A549 (cell line): ENCODE results near the gene BCAP29. TPM values are rescaled to one million over a fixed set of nuclear protein-coding genes. Genes with fewer than 3 reads are reported as not detected.
A peak's percentile ranks its signal among the peaks of the same experiment; 100 is the strongest.

Experiments
- ATAC-seq, 2 experiments: fragments of 200-7000 bp in 1 of 2; fragments of >200 bp in 1 of 2; cut with Nextera tagmentation in 1 of 2; cut with Tn5 transposase in 1 of 2; 3 replicates each; pipeline versions ENCODE4 v1.8.0 to v1.9.1; 2018 to 2020; ENCODE audit warnings: mild to moderate bottlenecking in 1 of 2, moderate library complexity in 1 of 2
- CTCF ChIA-PET: fragments of 300-600 bp; sonication (Branson Sonifier 250); formaldehyde crosslinking; extraction: SDS; loops from one replicate; lab custom pipeline; 2021; ENCODE audit warnings: antibody characterized with exemption, inconsistent platforms; lab: Yijun Ruan, JAX
- POLR2A ChIA-PET: fragments of 350-600 bp; formaldehyde crosslinking; extraction: SDS; loops from one replicate; lab custom pipeline; 2021; ENCODE audit warnings: antibody characterized with exemption, inconsistent platforms; lab: Yijun Ruan, JAX
- DNase-seq, 2 experiments: peaks; one replicate each; pipeline versions ENCODE4 v3.0.0 to v3.0.0-alpha.2; 2011 to 2016; ENCODE audit warnings: low read depth in 1 of 2, low spot score in 1 of 2
- FAIRE-seq: peaks from 2 replicates; lab custom pipeline; 2011; peaks lifted over from hg19 to GRCh38; lab: Jason Lieb, UNC
- H3K27ac ChIP-seq, 2 experiments: fragments of >200 bp; sonication (Bioruptor Twin); formaldehyde crosslinking; 3 replicates each; pipeline ENCODE4 v1.5.1; 2016 to 2017
- H3K4me1 ChIP-seq: fragments of >200 bp; sonication (Bioruptor Twin); formaldehyde crosslinking; 3 replicates; pipeline ENCODE4 v1.6.1; 2016
- H3K4me2 ChIP-seq: fragments of >200 bp; sonication (Bioruptor Twin); formaldehyde crosslinking; 3 replicates; pipeline ENCODE4 v1.6.1; 2016
- H3K4me3 ChIP-seq: fragments of >200 bp; sonication (Bioruptor Twin); formaldehyde crosslinking; 3 replicates; pipeline ENCODE4 v1.5.1; 2016
- H3K9me3 ChIP-seq: fragments of >200 bp; sonication (Bioruptor Twin); formaldehyde crosslinking; 3 replicates; pipeline ENCODE4 v1.6.1; 2016
- BHLHE40 ChIP-seq: IDR thresholded peaks from 2 replicates; pipeline ENCODE4 v1.6.1; 2012; ENCODE audit warnings: low read depth, low read length, inconsistent platforms
- CBX8 ChIP-seq: fragments of 200-600 bp; sonication (generic); IDR thresholded peaks from 2 replicates; pipeline ENCODE4 v1.6.1; 2016
- CEBPB ChIP-seq, 2 experiments: fragments of >200 bp in 1 of 2; sonication (Bioruptor Twin) in 1 of 2; formaldehyde crosslinking in 1 of 2; IDR thresholded peaks; 2 replicates each; pipeline ENCODE4 v1.6.1; 2012 to 2016
- CTCF ChIP-seq: fragments of >200 bp; sonication (Bioruptor Twin); formaldehyde crosslinking; IDR thresholded peaks from 3 replicates; pipeline ENCODE4 v1.5.1; 2016
- ESRRA ChIP-seq: fragments of 150-350 bp; IDR thresholded peaks from 2 replicates; pipeline ENCODE4 v1.6.1; 2014; ENCODE audit warnings: mild to moderate bottlenecking, low read length, borderline replicate concordance
- FOSB ChIP-seq: fragments of 250-450 bp; sonication (Bioruptor Pico); IDR thresholded peaks from 2 replicates; pipeline ENCODE4 v1.5.0; 2020; ENCODE audit warnings: mild to moderate bottlenecking, moderate library complexity
- FOSL2 ChIP-seq, 2 experiments: fragments of 450-650 bp in 1 of 2; fragments of >200 bp in 1 of 2; sonication (Bioruptor Twin) in 1 of 2; formaldehyde crosslinking; IDR thresholded peaks; 2 replicates each; pipeline versions ENCODE4 v1.5.0 to v1.6.1; 2016 to 2020; ENCODE audit warnings: mild to moderate bottlenecking in 1 of 2, moderate library complexity in 1 of 2
- GATA3 ChIP-seq: IDR thresholded peaks from 2 replicates; pipeline ENCODE4 v1.6.1; 2012; ENCODE audit warnings: borderline replicate concordance
- HOXB5 ChIP-seq: fragments of 250-450 bp; sonication (Bioruptor Pico); IDR thresholded peaks from 2 replicates; pipeline ENCODE4 v1.5.0; 2020; ENCODE audit warnings: mild to moderate bottlenecking, moderate library complexity
- NPAS2 ChIP-seq: fragments of 250-450 bp; sonication (Bioruptor Pico); IDR thresholded peaks from 2 replicates; pipeline ENCODE4 v1.8.0; 2022; ENCODE audit warnings: mild to moderate bottlenecking, moderate library complexity, borderline replicate concordance
- POLR2A ChIP-seq: IDR thresholded peaks from 2 replicates; pipeline ENCODE4 v1.6.1; 2012; ENCODE audit warnings: mild to moderate bottlenecking, low read length
- RARB ChIP-seq: fragments of 250-450 bp; sonication (Bioruptor Pico); IDR thresholded peaks from 2 replicates; pipeline ENCODE4 v1.8.0; 2021; ENCODE audit warnings: mild to moderate bottlenecking, moderate library complexity
- RFX5 ChIP-seq: fragments of 450-650 bp; IDR thresholded peaks from 2 replicates; pipeline ENCODE4 v1.7.1; 2014; ENCODE audit warnings: antibody characterized with exemption, mild to moderate bottlenecking, moderate library complexity
- SMC3 ChIP-seq: fragments of >200 bp; sonication (Bioruptor Twin); formaldehyde crosslinking; IDR thresholded peaks from 3 replicates; pipeline ENCODE4 v1.6.1; 2018; ENCODE audit warnings: inconsistent platforms
- SREBF2 ChIP-seq: fragments of 450-650 bp; IDR thresholded peaks from 2 replicates; pipeline ENCODE4 v1.6.1; 2014; ENCODE audit warnings: mild to moderate bottlenecking, moderate library complexity
- TFCP2L1 ChIP-seq: fragments of 250-450 bp; sonication (Bioruptor Pico); IDR thresholded peaks from 2 replicates; pipeline ENCODE4 v1.5.0; 2021; ENCODE audit warnings: mild to moderate bottlenecking
- TP53 ChIP-seq: fragments of 250-450 bp; sonication (Bioruptor Pico); IDR thresholded peaks from 2 replicates; pipeline ENCODE4 v1.5.0; 2021; ENCODE audit warnings: mild to moderate bottlenecking, moderate library complexity
- ZC3H11A ChIP-seq: fragments of 450-650 bp; IDR thresholded peaks from 2 replicates; pipeline ENCODE4 v1.6.1; 2014; ENCODE audit warnings: antibody characterized with exemption, mild to moderate bottlenecking
- WGBS: methylation state at CpG from one replicate; pipeline ENCODE4 v1.1.6; 2017; ENCODE audit errors: missing lambda C conversion rate; 5-methylcytosine and 5-hydroxymethylcytosine counted together
- polyA plus RNA-seq, 4 experiments: library from polyadenylated mRNA; depleted of rRNA in 3 of 4; stranded (reverse); fragments of >200 nt; fragmentation: RNase III in 1 of 4; extraction: RNeasy Plus Mini Kit Qiagen cat#74134 plus additional on column Dnase treatment in 1 of 4; gene quantifications; 2 replicates in 3 of 4; 3 replicates in 1 of 4; pipeline ENCODE4 v1.2.3, GENCODE V29; 2011 to 2017
- TF ChIP-seq, protein P1 (sequence below): IDR thresholded peaks from 2 replicates; pipeline ENCODE4 v1.6.1; 2012
- TF ChIP-seq, protein P2 (sequence below): fragments of 150-350 bp; IDR thresholded peaks from 2 replicates; pipeline ENCODE4 v1.6.1; 2014; ENCODE audit warnings: low read depth, mild to moderate bottlenecking, low read length

Gene BCAP29
- polyA plus RNA-seq, 2 of the 4 experiments (the other 2 are of a cell fraction) = 38.0 to 66.9 TPM

- ATAC-seq (peak; percentile 73 to 75), FAIRE-seq (no peak), DNase-seq (peak in 1 of 2 experiments; percentile 60)
- ChIA-PET POLR2A (interaction anchor here (0.6 to 1.7 kb wide), 4 partner anchors 15 to 511 kb away, joined by 3 to 16 read pairs (median 4); partner anchors contain the start of genes CBLL1, COG5 and DUS4L), CTCF (no interaction called here)
- H3K4me3 ChIP-seq = peak overlapping the region; percentile 71
- peak overlapping the region; percentile 80 for H3K4me2 ChIP-seq
- TF ChIP-seq ZC3H11A (no peak), SMC3 (no peak), RFX5 (no peak), TFCP2L1 (CRISPR knock-in tag) (no peak), GATA3 (no peak), NPAS2 (CRISPR knock-in tag) (no peak), SREBF2 (no peak), BHLHE40 (no peak), CBX8 (no peak), POLR2A (no peak)
- TF ChIP-seq, protein P1, sequence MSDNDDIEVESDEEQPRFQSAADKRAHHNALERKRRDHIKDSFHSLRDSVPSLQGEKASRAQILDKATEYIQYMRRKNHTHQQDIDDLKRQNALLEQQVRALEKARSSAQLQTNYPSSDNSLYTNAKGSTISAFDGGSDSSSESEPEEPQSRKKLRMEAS = no peak
- TF ChIP-seq, protein P2, sequence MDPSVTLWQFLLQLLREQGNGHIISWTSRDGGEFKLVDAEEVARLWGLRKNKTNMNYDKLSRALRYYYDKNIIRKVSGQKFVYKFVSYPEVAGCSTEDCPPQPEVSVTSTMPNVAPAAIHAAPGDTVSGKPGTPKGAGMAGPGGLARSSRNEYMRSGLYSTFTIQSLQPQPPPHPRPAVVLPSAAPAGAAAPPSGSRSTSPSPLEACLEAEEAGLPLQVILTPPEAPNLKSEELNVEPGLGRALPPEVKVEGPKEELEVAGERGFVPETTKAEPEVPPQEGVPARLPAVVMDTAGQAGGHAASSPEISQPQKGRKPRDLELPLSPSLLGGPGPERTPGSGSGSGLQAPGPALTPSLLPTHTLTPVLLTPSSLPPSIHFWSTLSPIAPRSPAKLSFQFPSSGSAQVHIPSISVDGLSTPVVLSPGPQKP = no peak
- peaks cover 12% of the 10 kb centered on the region; the same call in 2 of the 3 replicates for H3K4me1 ChIP-seq
- WGBS = under 1% methylated on average over 9 of the region's 9 CpGs
- H3K27ac ChIP-seq = peak overlapping the region; percentile 96 to 98
- no peaks in the 10 kb centered on the region for H3K9me3 ChIP-seq
These were observed 527 bp upstream of the BCAP29 start for GRCh38 chr7:107579554-107579884.

DNA sequence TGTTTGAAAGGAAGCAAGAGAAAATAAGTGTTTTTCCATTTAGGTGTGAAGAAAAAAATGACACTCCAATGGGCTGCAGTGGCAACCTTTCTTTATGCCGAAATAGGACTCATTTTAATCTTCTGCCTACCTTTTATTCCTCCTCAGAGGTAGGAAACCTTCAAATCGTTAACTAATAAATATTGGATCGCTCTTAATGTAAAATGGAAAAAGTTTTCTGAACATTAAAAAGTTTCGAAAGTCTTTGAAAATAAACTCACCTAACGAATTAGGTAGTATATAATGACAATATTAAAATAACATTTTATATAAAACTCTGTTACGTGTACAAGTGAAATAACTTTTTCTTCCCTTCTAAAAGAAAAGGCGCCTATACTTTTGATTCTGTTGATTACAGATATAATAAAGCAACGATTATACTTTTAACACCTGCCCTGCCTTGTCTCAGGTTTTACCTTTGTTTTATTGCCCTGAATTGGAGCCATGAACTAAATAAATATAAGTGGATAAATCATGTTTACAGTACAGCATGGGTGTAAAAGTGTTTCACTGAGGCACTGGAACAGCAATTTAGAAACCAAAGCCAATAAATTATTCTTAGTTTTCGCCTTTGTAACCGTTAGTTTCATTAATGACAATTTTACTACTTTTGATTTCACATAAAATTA lies 804 bp downstream of the BCAP29 start:
- TF ChIP-seq TP53 (CRISPR knock-in tag) = no peak
- Histone ChIP-seq H3K9me3 (no peaks in the 10 kb centered on the region), H3K4me3 (peak overlapping the region; percentile 71), H3K27ac (peak overlapping the region; percentile 96 to 98), H3K4me2 (peak overlapping the region; percentile 80), H3K4me1 (peaks cover 12% of the 10 kb centered on the region; the same call in 2 of the 3 replicates)
- FAIRE-seq (no peak), ATAC-seq (no peak), DNase-seq (no peak)
- POLR2A ChIA-PET = interaction anchor here (0.6 to 1.7 kb wide), 4 partner anchors 14 to 162 kb away, joined by 3 to 16 read pairs (median 4); partner anchors contain the start of genes COG5 and DUS4L
- CTCF ChIA-PET = interaction anchor here (1.1 kb wide), 1 partner anchor 14 kb away, joined by 3 read pairs; no protein-coding TSS in a partner anchor
- 24% methylated on average over 10 of the region's 10 CpGs for WGBS

DNA sequence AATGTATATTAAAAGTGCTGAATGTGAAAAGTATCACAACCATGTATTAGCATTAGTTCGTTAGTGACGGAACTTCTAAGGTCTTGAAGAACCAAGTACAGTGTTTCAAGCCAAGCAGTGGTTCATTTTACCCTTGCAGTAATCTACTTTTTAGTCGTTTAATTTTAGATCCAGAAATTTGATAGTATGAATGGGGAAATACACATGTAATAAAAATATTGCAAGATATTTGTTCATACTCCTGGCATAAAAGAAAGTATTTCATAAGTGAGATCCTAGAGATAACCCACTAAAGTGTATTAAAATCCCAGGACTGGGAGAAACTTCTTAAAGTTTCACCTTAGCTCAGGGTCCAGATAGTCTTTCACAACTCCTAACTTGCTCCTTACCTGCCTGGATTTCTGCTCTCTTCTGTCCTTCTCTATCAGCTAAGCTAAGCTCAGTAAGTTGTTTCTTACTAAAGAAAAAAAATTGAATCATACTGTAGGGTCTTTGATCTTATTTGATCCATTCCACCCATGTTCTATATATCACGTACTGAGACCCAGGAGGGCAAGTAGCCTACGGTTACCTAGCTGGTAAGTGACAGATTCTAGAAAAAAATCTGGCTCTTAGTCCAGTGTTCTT lies 1.5 kb downstream of the BCAP29 start:
- no peaks in the 10 kb centered on the region for H3K9me3 ChIP-seq
- no peak overlapping the region for H3K27ac ChIP-seq
- DNase-seq = no peak
- no peak for FAIRE-seq
- TF ChIP-seq ESRRA (no peak), CTCF (no peak), HOXB5 (CRISPR knock-in tag) (no peak), FOSB (no peak), SMC3 (no peak), RARB (no peak), CEBPB (IDR thresholded peaks at IDR 0.05) (no peak), CBX8 (no peak), FOSL2 (IDR thresholded peaks at IDR 0.05) (no peak), FOSL2 (CRISPR knock-in tag; IDR thresholded peaks at IDR 0.05) (no peak), NPAS2 (CRISPR knock-in tag) (no peak)
- TF ChIP-seq, protein P1 = no peak
- peaks cover 12% of the 10 kb centered on the region; the same call in 2 of the 3 replicates for H3K4me1 ChIP-seq
- POLR2A ChIA-PET = no interaction called here
- WGBS = 79% methylated on average over 5 of the region's 5 CpGs
- H3K4me3 ChIP-seq = peak overlapping the region; percentile 71; the same call in 2 of the 3 replicates
- H3K4me2 ChIP-seq = peak overlapping the region; percentile 80
- no peak for ATAC-seq
- CTCF ChIA-PET = interaction anchor here (0.6 kb wide), 1 partner anchor 13 kb away, joined by 4 read pairs; no protein-coding TSS in a partner anchor
